ENCODE results near the gene HIPK2. TPM values are rescaled to one million over a fixed set of nuclear protein-coding genes. Genes with fewer than 3 reads are reported as not detected.

Gene HIPK2
- polyA plus RNA-seq, 1 donor: 9.6 TPM

DNA sequence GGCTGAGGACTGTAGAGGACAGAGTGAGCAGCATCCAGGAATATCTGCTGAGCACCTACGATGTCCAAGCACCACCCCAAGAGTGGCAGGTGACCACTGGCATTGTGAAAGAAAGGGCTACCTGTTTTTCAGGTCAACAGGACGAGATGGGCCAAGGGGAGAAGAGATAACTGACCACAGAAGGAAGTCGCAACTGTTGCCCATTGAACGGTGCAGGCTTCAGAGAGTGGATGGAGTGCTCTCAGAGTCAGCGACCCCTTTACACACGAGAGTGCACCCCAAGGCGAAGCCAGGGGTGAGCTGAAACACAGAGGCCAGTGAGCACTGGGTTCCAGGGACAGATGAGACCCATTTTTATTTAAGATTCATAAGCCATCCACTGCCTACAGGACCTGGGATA is 42.3 kb downstream of the HIPK2 start:
- no peak for DNase-seq (ENCODE audit: low read depth)

DNA sequence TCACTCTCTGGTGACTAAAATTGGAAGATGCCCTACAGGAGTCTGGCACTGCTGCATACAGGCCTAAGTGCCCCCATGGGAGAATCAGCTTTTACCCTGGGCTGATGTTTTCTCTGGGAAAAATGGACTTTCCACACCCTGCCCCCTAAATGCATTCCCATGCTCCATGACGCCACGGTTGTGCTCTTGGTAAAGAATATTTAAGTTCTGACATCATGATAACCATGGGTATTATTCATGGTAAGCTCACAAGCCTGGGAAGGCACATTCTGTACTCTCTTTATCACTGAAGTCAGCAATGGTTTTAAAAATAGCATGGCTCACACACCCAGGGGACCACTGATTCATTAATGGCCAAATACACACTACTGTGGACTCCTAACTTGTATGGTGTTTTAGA is 43.4 kb downstream of the HIPK2 start:
- DNase-seq (ENCODE audit: low read depth): no peak

- no peak for DNase-seq (ENCODE audit: low read depth)
These were observed 44.0 kb downstream of the HIPK2 start for GRCh38 chr7:139733751-139734150.

- no peak for DNase-seq (ENCODE audit: low read depth)
These were observed 45.2 kb downstream of the HIPK2 start for GRCh38 chr7:139732471-139733167.

DNA sequence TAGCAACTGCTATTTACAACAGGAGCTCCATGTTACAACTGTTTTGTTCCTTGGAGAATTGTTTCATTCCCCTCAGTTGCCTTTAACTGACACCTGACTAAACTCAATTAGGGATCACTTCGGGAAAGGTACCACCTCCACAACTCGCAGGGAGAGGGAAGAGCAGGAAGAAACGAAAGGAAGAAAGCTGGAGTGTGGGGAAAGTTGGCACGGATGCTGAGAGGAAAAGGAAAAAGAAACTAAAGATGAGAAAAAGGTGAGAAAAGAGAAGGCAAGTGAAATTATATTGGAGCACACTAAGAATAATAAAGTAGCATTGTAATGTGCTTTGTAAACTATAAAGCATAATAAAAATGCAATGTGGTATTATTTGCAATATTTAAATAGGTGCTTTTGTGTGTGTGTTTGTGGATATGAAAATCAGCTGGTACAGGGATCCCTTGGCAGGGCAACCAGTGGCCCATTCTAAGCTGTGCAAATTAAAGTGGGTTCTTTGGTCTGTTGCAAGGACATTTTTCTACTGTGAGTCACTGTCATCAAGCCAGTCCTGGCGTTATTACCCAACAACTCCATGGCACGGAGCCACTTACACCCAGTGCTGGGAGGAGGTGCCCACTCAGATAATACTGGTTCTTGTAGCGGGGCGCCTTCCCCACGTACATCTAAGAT is 45.9 kb downstream of the HIPK2 start:
- no peak for DNase-seq (ENCODE audit: low read depth)

DNA sequence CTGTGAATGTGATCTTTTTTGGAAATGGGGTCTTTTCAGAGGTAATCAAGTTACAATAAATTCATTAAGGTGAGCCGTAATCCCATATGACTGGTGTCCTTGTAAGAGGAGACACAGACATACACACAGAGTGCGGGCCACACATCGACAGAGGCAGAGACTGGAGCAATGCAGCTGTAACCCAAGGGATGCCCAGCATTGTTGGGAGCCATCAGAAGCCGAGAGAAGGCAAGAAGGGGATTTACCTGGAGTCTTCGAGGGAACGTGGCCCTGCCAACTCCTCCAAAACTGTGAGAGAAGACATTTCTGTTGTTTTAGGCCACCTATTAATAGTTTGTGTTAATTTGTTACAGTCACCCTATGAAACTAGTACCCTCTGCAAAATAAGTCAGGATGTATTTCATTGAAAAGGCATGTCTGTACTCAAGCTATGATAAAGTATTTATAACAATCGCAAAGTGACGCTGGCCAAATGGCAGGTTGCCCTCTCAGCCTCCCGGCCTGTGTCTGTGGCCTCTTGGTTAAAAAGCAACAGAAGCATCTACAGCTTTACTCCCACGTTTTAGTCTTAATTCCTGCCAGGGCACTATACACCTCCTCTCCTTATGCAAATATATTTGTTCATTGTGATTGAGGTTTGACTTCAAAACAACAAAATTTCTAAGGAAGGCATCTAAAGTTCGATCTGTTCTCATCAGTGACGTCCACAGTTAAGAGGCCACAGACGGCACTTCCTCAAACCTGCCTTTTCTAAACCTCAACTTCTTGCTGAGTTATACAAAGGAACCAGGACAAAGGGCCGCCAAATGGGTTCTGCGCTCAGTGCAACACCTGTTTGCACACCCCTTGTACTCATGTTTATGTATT is 46.8 kb downstream of the HIPK2 start:
- DNase-seq (ENCODE audit: low read depth): no peak

- no peak for DNase-seq (ENCODE audit: low read depth)
These were observed 49.6 kb downstream of the HIPK2 start for GRCh38 chr7:139728203-139728602.

- DNase-seq (ENCODE audit: low read depth): no peak
These were observed 50.6 kb downstream of the HIPK2 start for GRCh38 chr7:139727151-139727705.

- no peak for DNase-seq (ENCODE audit: low read depth)
These were observed 51.3 kb downstream of the HIPK2 start for GRCh38 chr7:139726485-139726869.

DNA sequence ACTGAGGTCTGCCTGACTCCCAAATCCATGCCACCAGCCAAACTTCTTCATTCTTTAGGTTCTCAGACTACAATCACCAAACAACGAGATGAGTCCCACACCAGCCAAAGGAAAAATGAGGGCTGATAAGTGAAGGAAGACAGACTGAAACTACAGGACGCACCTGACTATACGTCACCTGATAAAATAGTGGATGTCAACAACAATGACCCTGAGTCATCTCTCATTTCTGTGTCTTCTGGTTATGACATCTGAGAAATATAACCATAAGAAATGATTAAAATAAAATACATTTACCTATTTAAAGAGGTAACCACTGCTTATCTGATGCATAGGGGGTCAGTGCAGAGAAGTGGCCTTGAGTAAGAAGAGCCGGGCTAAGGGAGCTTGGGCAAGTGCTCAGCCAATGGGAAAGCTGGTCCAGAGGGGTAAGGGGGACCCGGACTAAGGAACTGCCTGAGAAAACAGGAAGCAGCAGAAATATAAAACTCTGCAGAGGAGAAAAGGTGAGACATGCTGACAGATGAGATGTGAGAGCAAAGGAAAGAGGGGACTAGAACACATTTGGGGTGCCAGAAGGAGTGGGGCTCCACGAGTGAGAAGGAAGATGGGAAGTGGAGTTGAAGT is 51.8 kb downstream of the HIPK2 start:
- DNase-seq (ENCODE audit: low read depth): no peak

DNA sequence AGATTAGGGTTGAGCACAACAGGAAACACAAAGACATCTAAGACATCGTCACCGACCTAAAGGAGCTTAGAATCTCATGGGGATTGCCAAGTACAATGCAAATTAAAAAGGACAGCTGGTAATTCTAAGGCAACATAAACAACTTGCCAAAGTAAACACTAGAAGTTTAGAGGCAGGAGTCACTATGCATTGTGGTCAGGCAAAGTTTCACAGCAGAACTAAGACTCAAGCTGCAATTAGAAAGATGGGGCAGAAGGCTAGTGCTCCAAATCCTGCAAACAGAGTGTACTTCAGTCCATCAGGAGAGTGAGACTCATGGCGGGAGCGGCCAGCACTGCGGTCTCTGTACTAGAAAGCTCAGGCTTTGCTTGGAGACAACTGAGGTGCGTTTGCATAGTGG is 52.7 kb downstream of the HIPK2 start:
- no peak for DNase-seq (ENCODE audit: low read depth)

DNA sequence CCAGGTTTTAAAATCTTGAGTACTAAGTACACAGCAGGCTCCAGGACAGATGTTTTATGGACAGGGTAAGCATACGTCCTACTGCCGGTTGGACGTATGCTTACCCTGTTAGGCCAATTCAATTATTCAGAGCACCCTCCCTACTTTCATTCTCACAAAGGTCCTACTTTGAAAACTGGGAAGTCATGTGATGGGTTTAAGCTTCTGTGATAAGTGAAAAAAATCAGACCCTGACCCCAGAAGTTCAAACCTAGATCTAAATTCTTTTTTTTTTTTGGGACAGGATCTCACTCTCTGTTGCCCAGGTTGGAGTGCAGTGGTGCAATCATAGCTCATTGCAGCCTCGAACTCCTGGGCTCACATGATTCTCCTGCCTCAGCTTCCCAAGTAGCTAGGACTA is 55.2 kb downstream of the HIPK2 start:
- DNase-seq (ENCODE audit: low read depth): no peak

- no peak for DNase-seq (ENCODE audit: low read depth)
These were observed 56.0 kb downstream of the HIPK2 start for GRCh38 chr7:139721821-139722220.

- no peak for DNase-seq (ENCODE audit: low read depth)
These were observed 56.4 kb downstream of the HIPK2 start for GRCh38 chr7:139721417-139721816.

DNA sequence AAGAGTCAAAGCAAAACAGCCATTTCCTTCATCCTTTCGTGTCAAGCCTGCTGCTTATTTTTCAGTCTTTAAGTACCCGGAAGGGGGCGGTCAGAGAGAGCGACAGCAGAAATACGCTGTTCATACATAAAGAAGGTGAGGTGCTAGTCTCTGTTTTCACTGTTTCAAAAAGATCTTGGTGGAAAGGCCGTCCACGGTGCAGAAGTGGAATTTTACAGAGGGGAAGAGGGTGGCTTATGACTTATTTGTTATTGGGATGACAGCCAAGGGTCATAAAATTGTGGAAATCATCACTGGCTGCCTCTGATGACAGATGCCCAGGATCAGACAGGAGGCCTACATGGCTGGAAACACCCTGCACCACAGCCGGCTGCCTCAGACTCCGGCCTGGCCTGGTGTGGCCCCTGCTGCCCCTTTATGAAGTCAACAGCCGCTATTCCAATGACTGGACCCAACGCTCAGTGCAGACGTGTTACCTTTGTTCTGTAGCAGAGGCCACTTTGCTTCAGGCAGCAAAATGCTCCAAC is 57.0 kb downstream of the HIPK2 start:
- no peak for DNase-seq (ENCODE audit: low read depth)

DNA sequence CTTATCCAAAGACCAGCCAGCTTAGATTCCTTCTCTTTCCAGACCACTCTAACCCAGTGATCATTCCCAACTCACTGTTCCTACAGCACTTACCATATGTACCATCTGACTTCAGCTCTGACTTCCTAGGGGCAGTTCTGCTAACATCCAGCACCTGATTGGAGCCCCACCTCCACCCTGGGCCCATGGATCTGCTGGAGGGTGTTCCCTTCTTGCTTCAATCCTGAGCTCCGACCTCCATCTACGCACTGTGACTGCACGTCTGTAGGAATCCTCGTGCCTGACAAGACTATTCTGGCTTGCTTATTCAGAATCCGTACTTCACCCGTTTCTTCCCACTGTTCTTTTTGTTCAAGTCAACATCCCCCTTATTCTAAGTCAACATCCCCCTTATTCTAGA is 57.6 kb downstream of the HIPK2 start:
- DNase-seq (ENCODE audit: low read depth): no peak

DNA sequence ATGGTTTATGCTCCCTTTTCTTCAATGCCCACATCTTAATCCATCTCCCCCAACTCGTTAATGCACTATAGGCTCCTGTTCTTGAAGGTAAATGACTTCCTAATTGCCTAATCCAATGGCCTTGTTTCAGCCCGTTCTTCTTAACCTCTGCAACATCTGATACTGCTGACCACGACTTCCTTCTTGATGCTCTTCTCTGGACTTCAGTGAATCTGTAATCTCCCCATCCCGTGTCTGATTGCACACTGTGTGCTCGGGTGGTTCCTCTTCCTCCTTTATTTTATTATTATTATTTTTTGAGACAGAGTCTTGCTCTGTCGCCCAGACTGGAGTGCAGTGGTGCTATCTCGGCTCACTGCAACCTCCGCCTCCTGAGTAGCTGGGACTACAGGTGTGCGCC is 58.9 kb downstream of the HIPK2 start:
- no peak for DNase-seq (ENCODE audit: low read depth)

GRCh38 chr7:139718141-139718540 is 59.7 kb downstream of the HIPK2 start:
- no peak for DNase-seq (ENCODE audit: low read depth)

DNA sequence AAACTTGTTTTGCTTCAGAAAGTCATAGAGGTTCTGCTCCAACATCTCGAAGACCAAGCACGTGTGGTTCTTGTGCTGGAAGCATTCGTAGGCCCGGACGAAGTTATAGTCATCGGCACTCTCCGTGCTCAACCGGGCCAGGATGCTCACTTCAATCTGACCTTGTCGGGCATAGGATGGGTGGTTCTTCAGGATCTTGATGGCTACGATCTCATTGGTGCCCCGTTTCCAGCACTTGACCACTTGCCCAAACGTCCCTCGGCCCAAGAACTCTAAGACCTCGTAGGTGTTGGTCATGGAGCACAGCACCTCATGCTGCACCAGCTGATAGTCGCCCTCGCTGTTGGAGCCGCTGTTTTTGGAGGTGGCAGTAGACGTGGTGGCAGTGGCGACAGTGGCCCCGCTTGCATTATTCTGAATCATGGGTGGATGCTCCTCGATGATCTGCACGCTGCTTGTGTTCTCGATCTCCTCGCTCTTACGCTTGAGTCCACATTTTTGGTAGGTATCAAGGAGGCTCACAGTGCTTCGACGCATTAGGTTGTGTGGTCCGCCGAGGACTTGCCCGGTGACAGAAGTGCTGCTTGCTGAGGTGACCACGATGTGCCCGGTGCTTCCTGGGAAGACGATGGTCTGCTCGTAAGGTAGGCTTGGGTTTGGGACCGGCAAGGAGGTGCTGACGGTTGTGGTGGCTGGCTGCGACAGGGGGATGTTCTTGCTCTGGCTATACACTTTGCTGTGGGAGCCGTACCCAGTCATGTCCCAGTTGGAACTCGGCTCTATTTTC is 61.4 kb downstream of the HIPK2 start:
- no peak for DNase-seq (ENCODE audit: low read depth)

- DNase-seq (ENCODE audit: low read depth): no peak
These were observed 62.5 kb downstream of the HIPK2 start for GRCh38 chr7:139715194-139715815.
